Measurements from ENCODE around the gene BCL11A.

DNA sequence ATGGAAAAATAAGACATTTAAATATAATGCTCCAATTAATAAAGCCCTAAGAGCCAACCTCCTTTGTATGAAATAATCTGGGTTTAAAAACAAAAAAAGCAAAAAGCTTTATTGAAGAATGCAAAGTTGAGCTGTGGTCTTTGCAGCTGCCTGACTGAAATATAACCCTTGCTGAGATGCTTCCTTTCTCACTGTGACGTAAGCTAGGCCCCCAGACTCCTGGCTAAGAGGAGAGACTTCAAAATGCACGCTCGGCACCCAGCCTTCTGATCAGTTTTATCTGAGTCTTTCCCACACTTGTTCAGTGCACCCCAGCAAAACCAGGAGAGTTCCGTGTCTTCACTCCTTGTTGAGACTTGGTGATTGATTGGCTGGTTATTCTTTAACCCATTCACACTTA lies 115.3 kb downstream of the BCL11A start:
- TF ChIP-seq, protein P1, sequence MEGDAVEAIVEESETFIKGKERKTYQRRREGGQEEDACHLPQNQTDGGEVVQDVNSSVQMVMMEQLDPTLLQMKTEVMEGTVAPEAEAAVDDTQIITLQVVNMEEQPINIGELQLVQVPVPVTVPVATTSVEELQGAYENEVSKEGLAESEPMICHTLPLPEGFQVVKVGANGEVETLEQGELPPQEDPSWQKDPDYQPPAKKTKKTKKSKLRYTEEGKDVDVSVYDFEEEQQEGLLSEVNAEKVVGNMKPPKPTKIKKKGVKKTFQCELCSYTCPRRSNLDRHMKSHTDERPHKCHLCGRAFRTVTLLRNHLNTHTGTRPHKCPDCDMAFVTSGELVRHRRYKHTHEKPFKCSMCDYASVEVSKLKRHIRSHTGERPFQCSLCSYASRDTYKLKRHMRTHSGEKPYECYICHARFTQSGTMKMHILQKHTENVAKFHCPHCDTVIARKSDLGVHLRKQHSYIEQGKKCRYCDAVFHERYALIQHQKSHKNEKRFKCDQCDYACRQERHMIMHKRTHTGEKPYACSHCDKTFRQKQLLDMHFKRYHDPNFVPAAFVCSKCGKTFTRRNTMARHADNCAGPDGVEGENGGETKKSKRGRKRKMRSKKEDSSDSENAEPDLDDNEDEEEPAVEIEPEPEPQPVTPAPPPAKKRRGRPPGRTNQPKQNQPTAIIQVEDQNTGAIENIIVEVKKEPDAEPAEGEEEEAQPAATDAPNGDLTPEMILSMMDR (conservative IDR thresholded peaks at IDR 0.05; ENCODE audit: low read depth in 2 of 2), result no peak
- TF ChIP-seq EZH2phosphoT487 (IDR thresholded peaks at IDR 0.05; ENCODE audit: unreplicated experiment) (no peak), JUNB (IDR thresholded peaks at IDR 0.05; ENCODE audit: unreplicated experiment) (no peak), POLR2AphosphoS5 (IDR thresholded peaks at IDR 0.05; ENCODE audit: low read depth) (no peak), EZH2 (IDR thresholded peaks at IDR 0.05; ENCODE audit: low read depth, unreplicated experiment) (no peak)

All from GM23338 (cell line).